Keratinocyte (primary cell): Measurements from ENCODE around the gene CDH13. TPM values are rescaled to one million over a fixed set of nuclear protein-coding genes. Genes with fewer than 3 reads are reported as not detected.

ENCODE experiments used
- DNase-seq: peaks from one replicate; pipeline ENCODE4 v3.0.0-alpha.2; 2011; ENCODE audit warnings: low read depth, missing footprints, low spot score
- FAIRE-seq: peaks from 2 replicates; lab custom pipeline; 2011; peaks lifted over from hg19 to GRCh38; lab: Jason Lieb, UNC
- H2AFZ ChIP-seq: 2 replicates; pipeline ENCODE4 v1.6.0; 2012; ENCODE audit warnings: low read length, control low read depth, inconsistent platforms; ENCODE audit not compliant: control insufficient read depth
- H3K27ac ChIP-seq: 2 replicates; pipeline ENCODE4 v1.5.1; 2011; ENCODE audit warnings: low read length; ENCODE audit not compliant: control insufficient read depth, insufficient read depth
- H3K27me3 ChIP-seq: 3 replicates; pipeline ENCODE4 v1.6.0; 2011; ENCODE audit warnings: low read length; ENCODE audit not compliant: control insufficient read depth, insufficient read depth; ENCODE audit errors: extremely low read depth
- H3K36me3 ChIP-seq, 2 experiments: 2 replicates in 1 of 2; 3 replicates in 1 of 2; pipeline ENCODE4 v1.5.1; 2011; ENCODE audit warnings: low read length in 2 of 2, mild to moderate bottlenecking in 1 of 2; ENCODE audit not compliant: control insufficient read depth in 2 of 2, insufficient read depth in 2 of 2; ENCODE audit errors: extremely low read depth in 1 of 2
- H3K4me1 ChIP-seq: 3 replicates; pipeline ENCODE4 v1.5.1; 2011; ENCODE audit warnings: low read length; ENCODE audit not compliant: control insufficient read depth, insufficient read depth; ENCODE audit errors: extremely low read depth
- H3K4me2 ChIP-seq: 3 replicates; pipeline ENCODE4 v1.6.0; 2011; ENCODE audit warnings: low read depth, low read length; ENCODE audit not compliant: control insufficient read depth, insufficient read depth; ENCODE audit errors: extremely low read depth
- H3K4me3 ChIP-seq, 3 experiments: fragments of 200-600 bp in 1 of 3; sonication (generic) in 1 of 3; 2 replicates in 2 of 3; 3 replicates in 1 of 3; pipeline ENCODE4 v1.5.1; 2011 to 2016; ENCODE audit warnings: low read length in 3 of 3, mild to moderate bottlenecking in 3 of 3, control low read depth in 2 of 3, inconsistent platforms in 1 of 3, low read depth in 1 of 3, mixed read lengths in 1 of 3, mixed run types in 1 of 3, moderate library complexity in 1 of 3; ENCODE audit not compliant: control insufficient read depth in 2 of 3, insufficient read depth in 2 of 3; ENCODE audit errors: extremely low read depth in 1 of 3
- H3K79me2 ChIP-seq: 2 replicates; pipeline ENCODE4 v1.6.0; 2012; ENCODE audit warnings: low read length; ENCODE audit not compliant: control insufficient read depth, insufficient read depth
- H3K9ac ChIP-seq: 3 replicates; pipeline ENCODE4 v1.6.0; 2011; ENCODE audit warnings: low read length; ENCODE audit not compliant: control insufficient read depth, insufficient read depth; ENCODE audit errors: extremely low read depth
- H3K9me1 ChIP-seq: 3 replicates; pipeline ENCODE4 v1.6.0; 2011; ENCODE audit warnings: low read length; ENCODE audit not compliant: control insufficient read depth, insufficient read depth; ENCODE audit errors: extremely low read depth
- H3K9me3 ChIP-seq: 2 replicates; pipeline ENCODE4 v1.5.1; 2012; ENCODE audit warnings: low read depth, low read length; ENCODE audit not compliant: control insufficient read depth
- H4K20me1 ChIP-seq: 3 replicates; pipeline ENCODE4 v1.6.0; 2011; ENCODE audit warnings: low read length; ENCODE audit not compliant: control insufficient read depth, insufficient read depth; ENCODE audit errors: extremely low read depth
- CTCF ChIP-seq, 3 experiments: IDR thresholded peaks in 1 of 3; conservative IDR thresholded peaks in 1 of 3; optimal IDR thresholded peaks in 1 of 3; 2 replicates in 2 of 3; 3 replicates in 1 of 3; pipeline versions ENCODE3 to v1.5.1; 2011; ENCODE audit warnings: low read length in 3 of 3, mild to moderate bottlenecking in 3 of 3, moderate library complexity in 2 of 3, control low read depth in 1 of 3, inconsistent platforms in 1 of 3; ENCODE audit not compliant: insufficient read depth in 2 of 3; ENCODE audit errors: extremely low read depth in 1 of 3
- EZH2 ChIP-seq: IDR thresholded peaks from one replicate; pipeline ENCODE4 v1.6.1; 2012; ENCODE audit warnings: inconsistent platforms, mild to moderate bottlenecking, low read length, moderate library complexity
- dilution Hi-C: fragments of 300-500 bp; cut with MboI; formaldehyde crosslinking; loops from one replicate; pipeline ENCODE4 v1.7.0; 2020; ENCODE audit warnings: low sequenced_read_pairs; ENCODE audit not compliant: extremely low pct_ligation_motif_present
- polyA plus RNA-seq, 5 experiments: library from polyadenylated mRNA; depleted of rRNA in 3 of 5; stranded (reverse) in 3 of 5; stranded (forward) in 1 of 5; unstranded in 1 of 5; fragments of >200 nt; gene quantifications; 1 replicate in 1 of 5; 2 replicates in 3 of 5; 3 replicates in 1 of 5; pipeline versions ENCODE4 v1.2.1 to v1.2.3, GENCODE V29; 2011 to 2012; ENCODE audit warnings: missing spikeins in 2 of 5, low read depth in 1 of 5, low replicate concordance in 1 of 5

CDH13 gene
- polyA plus RNA-seq, 1 donor (not counting 4 experiments of a cell fraction or from before 2014, with no cell fraction given), result 111 TPM

GRCh38 chr16:83403761-83404160 is 777.0 kb downstream of the CDH13 start:
- H3K9me3 ChIP-seq, result no peaks in the 10 kb centered on the region
- TF ChIP-seq CTCF (optimal IDR thresholded peaks at IDR 0.05 in 1 of 3, IDR thresholded peaks at IDR 0.05 in 1 of 3, conservative IDR thresholded peaks at IDR 0.05 in 1 of 3; ENCODE audit: extremely low read depth in 1 of 3, insufficient read depth in 2 of 3, low read length in 3 of 3) (no peak), EZH2 (no peak)
- no peaks in the 10 kb centered on the region for H3K36me3 ChIP-seq
- no peaks in the 10 kb centered on the region for H3K27me3 ChIP-seq
- peaks cover 32% of the 10 kb centered on the region for H3K4me1 ChIP-seq
- H3K27ac ChIP-seq, result peak overlapping the region; percentile 96
- no peaks in the 10 kb centered on the region for H3K9me1 ChIP-seq
- peak; percentile 77 for DNase-seq
- peak overlapping the region; percentile 65 for H3K4me2 ChIP-seq
- no peak overlapping the region for H3K4me3 ChIP-seq
- H2AFZ ChIP-seq, result no peak overlapping the region
- no peak overlapping the region for H3K9ac ChIP-seq
- no peaks in the 10 kb centered on the region for H3K79me2 ChIP-seq
- dilution Hi-C loops, result no loop called here
- peak; percentile 68 for FAIRE-seq
- no peaks in the 10 kb centered on the region for H4K20me1 ChIP-seq

GRCh38 chr16:83404261-83404660 is 777.5 kb downstream of the CDH13 start:
- no peaks in the 10 kb centered on the region for H3K79me2 ChIP-seq
- no peaks in the 10 kb centered on the region for H3K27me3 ChIP-seq
- DNase-seq (no peak), FAIRE-seq (no peak)
- peak overlapping the region; percentile 53 for H3K27ac ChIP-seq
- H3K36me3 ChIP-seq, result no peaks in the 10 kb centered on the region
- no peak overlapping the region for H3K4me3 ChIP-seq
- no peak for TF ChIP-seq CTCF (optimal IDR thresholded peaks at IDR 0.05 in 1 of 3, IDR thresholded peaks at IDR 0.05 in 1 of 3, conservative IDR thresholded peaks at IDR 0.05 in 1 of 3; ENCODE audit: extremely low read depth in 1 of 3, insufficient read depth in 2 of 3, low read length in 3 of 3)
- no peaks in the 10 kb centered on the region for H3K9me3 ChIP-seq
- H3K9ac ChIP-seq, result no peak overlapping the region
- dilution Hi-C loops, result no loop called here
- H3K4me1 ChIP-seq, result peaks cover 34% of the 10 kb centered on the region
- H3K9me1 ChIP-seq, result no peaks in the 10 kb centered on the region
- no peak overlapping the region for H2AFZ ChIP-seq
- peak overlapping the region; percentile 65 for H3K4me2 ChIP-seq
- no peaks in the 10 kb centered on the region for H4K20me1 ChIP-seq
